Activated naive CD4-positive, alpha-beta T cell treated with anti-CD3 and anti-CD28 coated beads for 36 hours (primary cell): ENCODE data around the gene IDH3A. TPM values are rescaled to one million over a fixed set of nuclear protein-coding genes. Genes with fewer than 3 reads are reported as not detected.
"Not testable (repeated sequence)": the region's sequence is repeated elsewhere in the genome, so short reads cannot be mapped to it uniquely, and the experiment has no call there.

Experiments
- CTCF ChIA-PET: fragments of 350-600 bp; sonication (Branson Sonifier 250); formaldehyde crosslinking; loops from one replicate; lab custom pipeline; 2021; ENCODE audit warnings: antibody characterized with exemption; lab: Charles Lee
- DNase-seq: peaks from one replicate; pipeline ENCODE4 v3.0.0-alpha.2; 2020
- H3K27ac Mint-ChIP-seq: one replicate; pipeline ENCODE4 v1.8.0; 2021; ENCODE audit warnings: mild to moderate bottlenecking, mixed read lengths
- H3K27me3 Mint-ChIP-seq: one replicate; pipeline ENCODE4 v1.8.0; 2021; ENCODE audit warnings: low read depth, mixed read lengths
- H3K36me3 Mint-ChIP-seq: one replicate; pipeline ENCODE4 v1.8.0; 2021; ENCODE audit warnings: low read depth, mixed read lengths
- H3K4me1 Mint-ChIP-seq: one replicate; pipeline ENCODE4 v1.8.0; 2021; ENCODE audit warnings: low read depth, mixed read lengths
- H3K4me3 Mint-ChIP-seq: one replicate; pipeline ENCODE4 v1.8.0; 2021; ENCODE audit warnings: mild to moderate bottlenecking, moderate library complexity, mixed read lengths
- H3K9me3 Mint-ChIP-seq: one replicate; pipeline ENCODE4 v1.8.0; 2021; ENCODE audit warnings: mixed read lengths
- intact Hi-C: fragments of 100-400 bp; cut with micrococcal nuclease; formaldehyde crosslinking; loops from one replicate; pipeline ENCODE4 v1.15.1; 2023
- total RNA-seq, 2 experiments: library from RNA; stranded (reverse); gene quantifications; one replicate each; pipeline ENCODE4 v1.2.3, GENCODE V29; 2021

IDH3A gene
- total RNA-seq, 2 experiments from 2014 or later = 117 to 123 TPM

- DNase-seq = peak; percentile 33
- H3K27me3 Mint-ChIP-seq, H3K9me3 Mint-ChIP-seq, intact Hi-C loops, H3K27ac Mint-ChIP-seq: not testable (repeated sequence)
- Mint-ChIP-seq H3K4me1 (peaks cover 41% of the 10 kb centered on the region), H3K36me3 (peaks cover 20% of the 10 kb centered on the region), H3K4me3 (peak overlapping the region; percentile 26)
- CTCF ChIA-PET = interaction anchor here (0.7 kb wide), 1 partner anchor 294 kb away, joined by 3 read pairs; no protein-coding TSS in a partner anchor
These were observed 1.9 kb downstream of the IDH3A start for GRCh38 chr15:78151075-78151474.

- intact Hi-C loops = no loop called here
- H3K36me3 Mint-ChIP-seq = peaks cover 20% of the 10 kb centered on the region
- no peak overlapping the region for H3K4me3 Mint-ChIP-seq
- no peaks in the 10 kb centered on the region for H3K9me3 Mint-ChIP-seq
- no peaks in the 10 kb centered on the region for H3K27me3 Mint-ChIP-seq
- H3K4me1 Mint-ChIP-seq = peaks cover 28% of the 10 kb centered on the region
- no peak for DNase-seq
- CTCF ChIA-PET = interaction anchor here (0.5 kb wide), 1 partner anchor 85 kb away, joined by 4 read pairs; no protein-coding TSS in a partner anchor
- H3K27ac Mint-ChIP-seq = no peak overlapping the region
These were observed 5.8 kb downstream of the IDH3A start for GRCh38 chr15:78154955-78155354.

- H3K36me3 Mint-ChIP-seq = peaks cover 21% of the 10 kb centered on the region
- intact Hi-C loops = no loop called here
These were observed 6.3 kb downstream of the IDH3A start for GRCh38 chr15:78155355-78155939.

DNA sequence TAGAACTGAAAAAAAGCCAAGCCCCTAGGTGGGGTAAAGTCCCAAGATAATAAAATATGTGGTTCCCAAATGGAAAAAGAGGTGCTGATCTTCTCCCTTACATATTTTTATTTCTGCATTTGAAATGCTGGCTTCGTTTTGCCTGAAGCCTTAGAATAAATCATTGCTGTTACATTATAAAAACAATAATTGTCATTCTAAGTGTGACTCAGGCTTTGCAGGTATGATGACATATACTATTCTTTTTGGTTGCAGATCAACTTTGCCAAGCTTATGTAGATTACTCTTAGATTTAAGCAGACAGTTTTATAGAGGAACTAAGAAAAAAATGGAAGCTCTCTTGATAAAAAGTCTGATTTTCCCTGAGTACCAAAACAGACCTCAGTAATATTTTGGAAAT, 7.5 kb downstream of the IDH3A start:
- Mint-ChIP-seq H3K4me3 (no peak overlapping the region), H3K9me3 (no peaks in the 10 kb centered on the region), H3K27ac (no peak overlapping the region), H3K4me1 (peaks cover 15% of the 10 kb centered on the region), H3K36me3 (peaks cover 20% of the 10 kb centered on the region), H3K27me3 (no peaks in the 10 kb centered on the region)
- DNase-seq = no peak
- intact Hi-C loops = no loop called here
- CTCF ChIA-PET = interaction anchor here (1.0 kb wide), 1 partner anchor 84 kb away, joined by 7 read pairs; no protein-coding TSS in a partner anchor

More at GRCh38 chr15:78155355-78155939, 6.3 kb downstream of the IDH3A start:
- CTCF ChIA-PET = interaction anchor here (0.7 kb wide), 1 partner anchor 47 kb away, joined by 3 read pairs; no protein-coding TSS in a partner anchor
- Mint-ChIP-seq H3K27ac (no peak overlapping the region), H3K27me3 (no peaks in the 10 kb centered on the region), H3K4me1 (peaks cover 23% of the 10 kb centered on the region), H3K4me3 (no peak overlapping the region), H3K9me3 (no peaks in the 10 kb centered on the region)
- DNase-seq = no peak

- Mint-ChIP-seq H3K36me3 (peaks cover 23% of the 10 kb centered on the region), H3K4me1 (peaks cover 21% of the 10 kb centered on the region), H3K27me3 (no peaks in the 10 kb centered on the region), H3K4me3 (no peak overlapping the region), H3K27ac (no peak overlapping the region), H3K9me3 (no peaks in the 10 kb centered on the region)
- CTCF ChIA-PET = no interaction called here
- DNase-seq = no peak
- intact Hi-C loops = no loop called here
These were observed 8.0 kb downstream of the IDH3A start for GRCh38 chr15:78157203-78157602.

DNA sequence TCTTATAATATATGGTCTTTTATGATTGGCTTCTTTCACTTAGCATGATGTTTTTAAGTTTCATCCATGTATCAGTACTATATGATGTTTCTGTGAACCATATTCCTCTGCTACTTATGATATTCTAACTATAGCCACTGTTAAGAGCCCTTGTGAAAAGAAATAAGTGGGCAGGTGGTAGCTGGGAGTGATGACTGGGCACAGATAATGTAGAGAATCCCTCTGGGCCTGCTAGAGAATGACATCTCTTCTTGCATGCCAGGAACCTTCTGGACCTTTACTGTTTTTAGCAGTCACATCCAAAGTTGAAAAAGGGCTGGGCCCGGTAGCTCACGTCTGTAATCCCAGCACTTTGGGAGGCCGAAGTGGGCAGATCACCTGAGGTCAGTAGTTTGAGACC, 10.2 kb downstream of the IDH3A start:
- no peaks in the 10 kb centered on the region for H3K9me3 Mint-ChIP-seq
- H3K27me3 Mint-ChIP-seq = no peaks in the 10 kb centered on the region
- H3K36me3 Mint-ChIP-seq = peaks cover 29% of the 10 kb centered on the region
- intact Hi-C loops = no loop called here
- no peak overlapping the region for H3K4me3 Mint-ChIP-seq
- peaks cover 9% of the 10 kb centered on the region for H3K4me1 Mint-ChIP-seq
- no peak overlapping the region for H3K27ac Mint-ChIP-seq
- no peak for DNase-seq
- CTCF ChIA-PET = interaction anchor here (0.7 to 1.0 kb wide), 2 partner anchors 15 to 46 kb away, joined by 3 read pairs; no protein-coding TSS in a partner anchor

DNA sequence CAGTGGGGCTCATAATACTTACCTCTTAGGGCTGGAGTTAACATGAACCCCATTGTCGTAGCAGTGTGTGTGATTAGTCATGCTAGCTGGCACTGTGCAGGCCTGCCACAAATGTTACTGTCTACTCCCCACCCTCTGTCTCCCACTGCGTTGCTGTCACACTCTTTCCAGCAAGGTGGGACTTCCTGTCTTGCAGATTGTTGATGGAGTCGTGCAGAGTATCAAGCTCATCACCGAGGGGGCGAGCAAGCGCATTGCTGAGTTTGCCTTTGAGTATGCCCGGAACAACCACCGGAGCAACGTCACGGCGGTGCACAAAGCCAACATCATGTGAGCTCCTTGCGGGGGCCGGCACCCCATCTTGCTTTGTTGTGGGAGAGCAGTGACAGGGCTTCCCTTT, 12.9 kb downstream of the IDH3A start:
- no peak overlapping the region for H3K4me3 Mint-ChIP-seq
- intact Hi-C loops = no loop called here
- peaks cover 16% of the 10 kb centered on the region for H3K4me1 Mint-ChIP-seq
- no peaks in the 10 kb centered on the region for H3K9me3 Mint-ChIP-seq
- peaks cover 45% of the 10 kb centered on the region for H3K36me3 Mint-ChIP-seq
- peak overlapping the region; percentile 76 for H3K27ac Mint-ChIP-seq
- peak; percentile 76 for DNase-seq
- H3K27me3 Mint-ChIP-seq = no peaks in the 10 kb centered on the region
- CTCF ChIA-PET = interaction anchor here (0.7 to 2.1 kb wide), 2 partner anchors 12 to 33 kb away, joined by 3 to 4 read pairs; no protein-coding TSS in a partner anchor

DNA sequence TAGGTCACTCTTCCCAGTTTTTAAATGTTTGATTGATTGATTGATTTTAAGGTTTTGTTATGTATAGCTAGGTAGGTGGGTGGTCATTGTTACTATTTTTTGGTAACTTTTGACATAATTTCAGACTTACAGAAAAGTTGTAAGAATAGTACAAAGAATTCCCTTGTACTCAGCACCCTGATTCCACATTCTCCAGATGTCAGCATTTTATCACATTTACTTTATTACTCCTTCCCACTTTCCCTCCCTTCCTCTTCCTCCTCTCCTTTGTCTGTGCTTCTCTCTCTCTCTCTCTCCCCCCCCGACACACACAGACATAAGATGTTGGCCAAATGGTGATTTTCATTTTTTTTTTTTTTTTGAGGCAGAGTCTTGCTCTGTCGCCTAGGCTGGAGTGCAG, 14.8 kb downstream of the IDH3A start:
- intact Hi-C loops = no loop called here
- Mint-ChIP-seq H3K27ac (no peak overlapping the region), H3K4me3 (no peak overlapping the region), H3K27me3 (no peaks in the 10 kb centered on the region), H3K36me3 (peaks cover 57% of the 10 kb centered on the region), H3K4me1 (peaks cover 25% of the 10 kb centered on the region), H3K9me3 (no peaks in the 10 kb centered on the region)
- CTCF ChIA-PET = no interaction called here
- no peak for DNase-seq

GRCh38 chr15:78167227-78167888, 18.2 kb downstream of the IDH3A start:
- no peaks in the 10 kb centered on the region for H3K27me3 Mint-ChIP-seq
- DNase-seq = peak; percentile 78
- H3K4me3 Mint-ChIP-seq = no peak overlapping the region
- CTCF ChIA-PET = interaction anchor here (0.7 to 1.0 kb wide), 2 partner anchors 28 to 54 kb away, joined by 3 read pairs; no protein-coding TSS in a partner anchor
- H3K4me1 Mint-ChIP-seq = peaks cover 22% of the 10 kb centered on the region
- H3K36me3 Mint-ChIP-seq = peaks cover 71% of the 10 kb centered on the region
- intact Hi-C loops = loop anchor here (1.0 to 5.0 kb wide), 2 partner anchors 18 to 35 kb away; partner anchors contain the start of genes CIB2 and IDH3A
- no peaks in the 10 kb centered on the region for H3K9me3 Mint-ChIP-seq
- H3K27ac Mint-ChIP-seq = peak overlapping the region; percentile 60

- H3K27ac Mint-ChIP-seq = no peak overlapping the region
- DNase-seq = no peak
- peaks cover 29% of the 10 kb centered on the region for H3K4me1 Mint-ChIP-seq
- intact Hi-C loops = loop anchor here (5.0 kb wide), 1 partner anchor 36 kb away; the partner anchor contains the start of gene CIB2
- H3K27me3 Mint-ChIP-seq = no peaks in the 10 kb centered on the region
- peaks cover 69% of the 10 kb centered on the region for H3K36me3 Mint-ChIP-seq
- CTCF ChIA-PET = interaction anchor here (0.6 to 1.7 kb wide), 8 partner anchors 27 to 1945 kb away, joined by 3 to 7 read pairs (median 4); no protein-coding TSS in a partner anchor
- H3K4me3 Mint-ChIP-seq = no peak overlapping the region
- H3K9me3 Mint-ChIP-seq = no peaks in the 10 kb centered on the region
These were observed 19.4 kb downstream of the IDH3A start for GRCh38 chr15:78168608-78169007.

DNA sequence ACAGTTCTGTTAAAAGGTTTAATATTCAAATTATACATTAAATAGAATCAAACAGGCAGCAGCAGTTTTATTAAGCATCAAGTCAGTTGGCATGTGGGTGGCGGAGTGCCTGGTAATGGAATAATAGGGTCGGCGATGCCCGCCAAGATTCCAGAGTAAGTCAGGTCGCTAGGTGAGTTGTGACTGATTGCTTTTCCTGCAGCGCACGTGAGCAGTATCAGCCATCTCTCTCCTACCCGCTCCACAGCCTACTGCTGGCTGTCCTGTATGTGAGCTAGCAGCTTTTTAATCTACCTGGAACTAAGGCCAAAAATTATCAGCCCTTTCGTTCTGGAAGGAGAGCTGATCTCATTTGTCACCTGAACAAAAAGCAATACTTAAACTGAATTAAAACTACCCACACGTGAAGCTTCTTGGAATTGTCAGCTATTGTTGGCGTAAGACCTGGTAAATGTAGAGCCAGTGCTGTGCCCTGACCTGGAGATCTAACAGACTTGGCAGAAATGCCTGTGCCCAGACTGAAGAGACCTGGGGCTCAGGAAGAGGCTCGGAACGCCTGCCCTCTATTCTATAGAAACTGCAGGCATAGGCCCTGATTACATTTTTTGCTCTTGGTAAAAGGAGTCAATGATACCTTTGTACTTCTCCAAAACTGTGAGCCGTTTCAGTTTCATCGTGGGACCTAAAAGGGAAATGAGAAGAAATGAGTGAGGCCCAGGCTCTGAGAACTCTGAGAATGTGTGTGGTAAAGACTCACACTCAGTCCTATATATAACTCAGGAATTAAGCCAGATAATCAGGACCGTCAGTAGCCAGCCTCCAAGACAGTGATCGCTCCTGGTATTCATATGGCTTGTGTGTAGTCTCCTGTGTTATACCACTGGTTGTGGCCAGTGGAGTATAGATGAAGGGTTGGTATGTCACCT, 21.9 kb downstream of the IDH3A start:
- intact Hi-C loops = no loop called here
- Mint-ChIP-seq H3K4me1 (peaks cover 38% of the 10 kb centered on the region), H3K9me3 (no peaks in the 10 kb centered on the region), H3K27me3 (no peaks in the 10 kb centered on the region), H3K27ac (no peak overlapping the region), H3K36me3 (peaks cover 54% of the 10 kb centered on the region), H3K4me3 (no peak overlapping the region)
- CTCF ChIA-PET = interaction anchor here (1.3 to 2.8 kb wide), 2 partner anchors 24 kb away, joined by 3 to 12 read pairs; no protein-coding TSS in a partner anchor
- DNase-seq = no peak
